ENCODE results near the gene SLC35C1. TPM values are rescaled to one million over a fixed set of nuclear protein-coding genes. Genes with fewer than 3 reads are reported as not detected.

The SLC35C1 gene
- total RNA-seq (8.1 TPM), polyA plus RNA-seq (10 to 100 TPM in 3 of 4 donors, 1 to 10 TPM in 1; 9.2 to 18.4 (median 13.6) TPM)

GRCh38 chr11:45804761-45805304 is at the start of gene SLC35C1:
Gene SLC35C1, plus strand, starts transcription at chr11:45805149. Its CDS starts 653 bp downstream, at chr11:45805802.
- peaks cover 46% of the 10 kb centered on the region for H3K4me1 ChIP-seq (ENCODE audit: control insufficient read depth, insufficient read depth, low read length, poor library complexity, severe bottlenecking)
- no peaks in the 10 kb centered on the region for H3K27me3 Mint-ChIP-seq

GRCh38 chr11:45755281-45755859 is 49.6 kb upstream of the SLC35C1 start:
- H3K9me3 ChIP-seq (ENCODE audit: control insufficient read depth in 2 of 2, low read length in 2 of 2), result no peaks in the 10 kb centered on the region
- Mint-ChIP-seq H3K9me3 (peaks cover 0 to 3% (median 0%) of the 10 kb centered on the region in 7 donors), H3K27me3 (peaks cover 19% of the 10 kb centered on the region), H3K4me1 (no peaks in the 10 kb centered on the region), H3K36me3 (no peaks in the 10 kb centered on the region), H3K27ac (no peak overlapping the region), H3K4me3 (no peak overlapping the region)
- no peak for DNase-seq
- no peak overlapping the region for H3K27ac ChIP-seq (ENCODE audit: insufficient read depth, low read length, poor library complexity, severe bottlenecking)
- H3K4me1 ChIP-seq (ENCODE audit: control insufficient read depth, insufficient read depth, low read length, poor library complexity, severe bottlenecking), result no peaks in the 10 kb centered on the region
- no peak overlapping the region for H3K4me3 ChIP-seq (ENCODE audit: low read depth, low read length)
- no peak for ATAC-seq (ENCODE audit: low read depth in 2 of 2)
- H3K36me3 ChIP-seq (ENCODE audit: control insufficient read depth, insufficient read depth, low read length), result no peaks in the 10 kb centered on the region
- peaks cover 3% of the 10 kb centered on the region for H3K27me3 ChIP-seq (ENCODE audit: control insufficient read depth, insufficient read depth, low read length)

More at GRCh38 chr11:45804761-45805304, at the start of gene SLC35C1:
- ATAC-seq (ENCODE audit: low read depth in 2 of 2) (peak; percentile 96 to 98), DNase-seq (peak; percentile 94 to 98 (median 94))
- Mint-ChIP-seq H3K4me3 (peak within 1 kb of the TSS; percentile 91 to 99 (median 96)), H3K4me1 (peaks cover 7 to 56% (median 34%) of the 10 kb centered on the region in 4 donors), H3K27ac (peak within 1 kb of the TSS; percentile 66 to 92 (median 86)), H3K36me3 (peaks cover 6% of the 10 kb centered on the region), H3K9me3 (peaks cover 0 to 2% (median 0%) of the 10 kb centered on the region in 7 donors)
- Histone ChIP-seq H3K9me3 (ENCODE audit: control insufficient read depth in 2 of 2, low read length in 2 of 2) (no peaks in the 10 kb centered on the region), H3K36me3 (ENCODE audit: control insufficient read depth, insufficient read depth, low read length) (peaks cover 6% of the 10 kb centered on the region), H3K27ac (ENCODE audit: insufficient read depth, low read length, poor library complexity, severe bottlenecking) (peak within 1 kb of the TSS; percentile 82), H3K4me3 (ENCODE audit: low read depth, low read length) (peak within 1 kb of the TSS; percentile 78), H3K27me3 (ENCODE audit: control insufficient read depth, insufficient read depth, low read length) (no peaks in the 10 kb centered on the region)

GRCh38 chr11:45756384-45757010 is 48.5 kb upstream of the SLC35C1 start:
- Histone ChIP-seq H3K36me3 (ENCODE audit: control insufficient read depth, insufficient read depth, low read length) (no peaks in the 10 kb centered on the region), H3K9me3 (ENCODE audit: control insufficient read depth in 2 of 2, low read length in 2 of 2) (no peaks in the 10 kb centered on the region), H3K27ac (ENCODE audit: insufficient read depth, low read length, poor library complexity, severe bottlenecking) (no peak overlapping the region), H3K27me3 (ENCODE audit: control insufficient read depth, insufficient read depth, low read length) (peaks cover 3% of the 10 kb centered on the region), H3K4me3 (ENCODE audit: low read depth, low read length) (no peak overlapping the region), H3K4me1 (ENCODE audit: control insufficient read depth, insufficient read depth, low read length, poor library complexity, severe bottlenecking) (no peaks in the 10 kb centered on the region)
- H3K4me3 Mint-ChIP-seq, result no peak overlapping the region
- no peak overlapping the region for H3K27ac Mint-ChIP-seq
- H3K27me3 Mint-ChIP-seq, result peaks cover 19% of the 10 kb centered on the region
- H3K4me1 Mint-ChIP-seq, result no peaks in the 10 kb centered on the region
- DNase-seq (no peak), ATAC-seq (ENCODE audit: low read depth in 2 of 2) (no peak)
- peaks cover 0 to 3% (median 0%) of the 10 kb centered on the region in 7 donors for H3K9me3 Mint-ChIP-seq
- H3K36me3 Mint-ChIP-seq, result no peaks in the 10 kb centered on the region

- Mint-ChIP-seq H3K4me3 (no peak overlapping the region), H3K27ac (no peak overlapping the region), H3K9me3 (peaks cover 0 to 3% (median 0%) of the 10 kb centered on the region in 7 donors), H3K4me1 (no peaks in the 10 kb centered on the region), H3K27me3 (peaks cover 20% of the 10 kb centered on the region), H3K36me3 (no peaks in the 10 kb centered on the region)
- ATAC-seq (ENCODE audit: low read depth in 2 of 2), result no peak
- peaks cover 3% of the 10 kb centered on the region for H3K27me3 ChIP-seq (ENCODE audit: control insufficient read depth, insufficient read depth, low read length)
- DNase-seq, result no peak
- no peak overlapping the region for H3K4me3 ChIP-seq (ENCODE audit: low read depth, low read length)
- H3K27ac ChIP-seq (ENCODE audit: insufficient read depth, low read length, poor library complexity, severe bottlenecking), result no peak overlapping the region
- H3K9me3 ChIP-seq (ENCODE audit: control insufficient read depth in 2 of 2, low read length in 2 of 2), result no peaks in the 10 kb centered on the region
- H3K4me1 ChIP-seq (ENCODE audit: control insufficient read depth, insufficient read depth, low read length, poor library complexity, severe bottlenecking), result no peaks in the 10 kb centered on the region
- no peaks in the 10 kb centered on the region for H3K36me3 ChIP-seq (ENCODE audit: control insufficient read depth, insufficient read depth, low read length)
Measured at GRCh38 chr11:45757672-45758071, 47.3 kb upstream of the SLC35C1 start.

- Histone ChIP-seq H3K9me3 (ENCODE audit: control insufficient read depth in 2 of 2, low read length in 2 of 2) (no peaks in the 10 kb centered on the region), H3K36me3 (ENCODE audit: control insufficient read depth, insufficient read depth, low read length) (no peaks in the 10 kb centered on the region), H3K27ac (ENCODE audit: insufficient read depth, low read length, poor library complexity, severe bottlenecking) (no peak overlapping the region), H3K4me1 (ENCODE audit: control insufficient read depth, insufficient read depth, low read length, poor library complexity, severe bottlenecking) (no peaks in the 10 kb centered on the region), H3K27me3 (ENCODE audit: control insufficient read depth, insufficient read depth, low read length) (no peaks in the 10 kb centered on the region), H3K4me3 (ENCODE audit: low read depth, low read length) (no peak overlapping the region)
- no peaks in the 10 kb centered on the region for H3K4me1 Mint-ChIP-seq
- no peak overlapping the region for H3K4me3 Mint-ChIP-seq
- no peak overlapping the region for H3K27ac Mint-ChIP-seq
- H3K27me3 Mint-ChIP-seq, result peaks cover 20% of the 10 kb centered on the region
- H3K36me3 Mint-ChIP-seq, result no peaks in the 10 kb centered on the region
- no peak for DNase-seq
- no peaks in the 10 kb centered on the region for H3K9me3 Mint-ChIP-seq
- ATAC-seq (ENCODE audit: low read depth in 2 of 2), result no peak
Measured at GRCh38 chr11:45761659-45762058, 43.3 kb upstream of the SLC35C1 start.

GRCh38 chr11:45765107-45765668 is 39.8 kb upstream of the SLC35C1 start:
- Histone ChIP-seq H3K4me3 (ENCODE audit: low read depth, low read length) (no peak overlapping the region), H3K4me1 (ENCODE audit: control insufficient read depth, insufficient read depth, low read length, poor library complexity, severe bottlenecking) (no peaks in the 10 kb centered on the region), H3K9me3 (ENCODE audit: control insufficient read depth in 2 of 2, low read length in 2 of 2) (no peaks in the 10 kb centered on the region), H3K36me3 (ENCODE audit: control insufficient read depth, insufficient read depth, low read length) (no peaks in the 10 kb centered on the region), H3K27ac (ENCODE audit: insufficient read depth, low read length, poor library complexity, severe bottlenecking) (no peak overlapping the region), H3K27me3 (ENCODE audit: control insufficient read depth, insufficient read depth, low read length) (no peaks in the 10 kb centered on the region)
- no peak overlapping the region for H3K27ac Mint-ChIP-seq
- DNase-seq (no peak), ATAC-seq (ENCODE audit: low read depth in 2 of 2) (no peak)
- H3K9me3 Mint-ChIP-seq, result no peaks in the 10 kb centered on the region
- H3K4me3 Mint-ChIP-seq, result no peak overlapping the region
- no peaks in the 10 kb centered on the region for H3K36me3 Mint-ChIP-seq
- no peaks in the 10 kb centered on the region for H3K4me1 Mint-ChIP-seq
- H3K27me3 Mint-ChIP-seq, result peaks cover 17% of the 10 kb centered on the region

GRCh38 chr11:45765836-45766235 is 39.1 kb upstream of the SLC35C1 start:
- H3K4me3 Mint-ChIP-seq, result no peak overlapping the region
- peaks cover 20% of the 10 kb centered on the region for H3K27me3 Mint-ChIP-seq
- Histone ChIP-seq H3K4me1 (ENCODE audit: control insufficient read depth, insufficient read depth, low read length, poor library complexity, severe bottlenecking) (no peaks in the 10 kb centered on the region), H3K27me3 (ENCODE audit: control insufficient read depth, insufficient read depth, low read length) (no peaks in the 10 kb centered on the region), H3K9me3 (ENCODE audit: control insufficient read depth in 2 of 2, low read length in 2 of 2) (no peaks in the 10 kb centered on the region), H3K36me3 (ENCODE audit: control insufficient read depth, insufficient read depth, low read length) (no peaks in the 10 kb centered on the region), H3K4me3 (ENCODE audit: low read depth, low read length) (no peak overlapping the region), H3K27ac (ENCODE audit: insufficient read depth, low read length, poor library complexity, severe bottlenecking) (no peak overlapping the region)
- no peaks in the 10 kb centered on the region for H3K9me3 Mint-ChIP-seq
- no peak for ATAC-seq (ENCODE audit: low read depth in 2 of 2)
- H3K36me3 Mint-ChIP-seq, result no peaks in the 10 kb centered on the region
- no peak overlapping the region for H3K27ac Mint-ChIP-seq
- H3K4me1 Mint-ChIP-seq, result peaks cover 0 to 3% (median 1%) of the 10 kb centered on the region in 4 donors
- DNase-seq, result no peak
